GM19467 (cell line): ENCODE data around the gene MPRIP.

ENCODE experiments used
- ATAC-seq: cut with Tn5 transposase; IDR thresholded peaks from one replicate; pipeline ENCODE4 v1.9.1; 2021; ENCODE audit warnings: mild to moderate bottlenecking, moderate library complexity; ENCODE audit not compliant: unreplicated experiment

MPRIP gene

DNA sequence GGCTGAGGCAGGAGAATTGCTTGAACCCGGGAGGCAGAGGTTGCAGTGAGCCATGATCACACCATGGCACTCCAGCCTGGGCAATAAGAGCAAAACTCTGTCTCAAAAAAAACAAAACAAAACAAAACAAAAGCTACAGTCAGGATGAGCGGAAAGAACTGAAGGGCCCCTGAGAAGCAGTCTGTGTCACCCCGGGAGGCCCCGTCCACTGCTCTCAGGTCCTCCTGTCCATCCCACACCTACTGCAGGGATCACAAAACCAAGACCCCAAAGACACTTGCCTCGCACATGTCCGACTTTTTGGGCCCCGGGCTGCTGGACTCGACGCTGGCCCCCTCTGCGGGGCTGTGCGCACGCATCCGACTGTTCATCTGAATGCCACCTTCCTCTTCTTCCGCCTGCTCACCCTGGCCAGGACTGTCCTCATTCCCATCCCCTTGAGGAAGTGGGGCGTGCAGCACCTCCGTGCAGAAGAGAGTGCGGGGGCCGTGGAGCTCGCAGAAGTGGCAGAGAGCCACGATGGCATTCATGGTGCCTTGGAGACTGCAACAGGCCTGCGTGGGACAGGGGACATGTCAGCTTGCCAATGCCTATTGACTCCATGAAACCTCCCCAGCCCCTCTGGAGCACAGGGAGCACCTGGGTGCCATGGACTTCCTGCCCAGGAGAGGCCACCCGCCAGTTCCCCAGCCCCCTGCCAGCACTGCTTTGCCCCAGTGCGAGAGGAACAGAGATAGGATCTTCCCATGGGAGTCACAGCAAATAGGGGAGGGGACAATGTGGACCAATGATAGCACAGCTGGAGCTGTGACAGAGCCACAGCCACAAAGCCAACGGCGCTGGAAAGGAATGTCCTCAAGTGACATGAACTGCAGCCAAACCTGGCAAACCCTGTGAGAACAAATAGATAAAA lies 185.6 kb downstream of the MPRIP start:
- ATAC-seq = no peak

DNA sequence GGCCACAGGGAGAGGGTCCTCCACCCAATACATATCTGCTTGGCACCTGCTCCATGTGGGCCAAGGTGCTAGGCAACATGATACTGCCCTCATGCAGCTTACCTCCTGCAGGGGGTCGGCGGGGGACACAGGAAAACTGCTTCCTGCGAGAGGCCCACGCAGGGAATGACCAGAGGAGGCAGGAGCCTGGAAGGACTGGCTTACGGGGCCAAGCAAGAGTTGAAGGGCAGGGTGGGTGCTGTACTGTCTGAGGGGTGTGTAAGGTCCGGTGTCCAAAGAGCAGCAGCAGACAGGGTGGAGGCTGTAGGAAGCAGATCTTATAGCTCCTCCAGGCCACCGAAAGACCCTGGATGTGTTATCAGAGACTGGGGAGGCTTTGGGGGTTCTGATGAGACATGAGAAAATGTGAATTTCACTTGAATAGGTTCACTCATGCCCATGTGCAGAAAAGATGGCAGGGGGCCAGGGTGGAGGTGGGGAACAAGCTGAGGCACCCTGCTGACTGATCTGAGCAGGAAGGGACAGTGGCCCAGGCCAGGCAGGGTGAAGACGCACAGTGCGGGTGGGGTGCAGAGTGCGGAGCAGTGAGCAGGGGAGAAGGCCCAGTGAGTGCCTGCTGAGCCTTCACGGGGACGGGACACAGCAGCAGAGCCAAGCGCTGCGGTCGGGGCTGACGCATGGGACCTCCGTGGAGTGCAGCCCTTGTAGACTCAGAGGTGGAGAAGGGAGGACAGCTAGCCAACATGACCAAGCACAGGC lies 186.4 kb downstream of the MPRIP start:
- no peak for ATAC-seq

DNA sequence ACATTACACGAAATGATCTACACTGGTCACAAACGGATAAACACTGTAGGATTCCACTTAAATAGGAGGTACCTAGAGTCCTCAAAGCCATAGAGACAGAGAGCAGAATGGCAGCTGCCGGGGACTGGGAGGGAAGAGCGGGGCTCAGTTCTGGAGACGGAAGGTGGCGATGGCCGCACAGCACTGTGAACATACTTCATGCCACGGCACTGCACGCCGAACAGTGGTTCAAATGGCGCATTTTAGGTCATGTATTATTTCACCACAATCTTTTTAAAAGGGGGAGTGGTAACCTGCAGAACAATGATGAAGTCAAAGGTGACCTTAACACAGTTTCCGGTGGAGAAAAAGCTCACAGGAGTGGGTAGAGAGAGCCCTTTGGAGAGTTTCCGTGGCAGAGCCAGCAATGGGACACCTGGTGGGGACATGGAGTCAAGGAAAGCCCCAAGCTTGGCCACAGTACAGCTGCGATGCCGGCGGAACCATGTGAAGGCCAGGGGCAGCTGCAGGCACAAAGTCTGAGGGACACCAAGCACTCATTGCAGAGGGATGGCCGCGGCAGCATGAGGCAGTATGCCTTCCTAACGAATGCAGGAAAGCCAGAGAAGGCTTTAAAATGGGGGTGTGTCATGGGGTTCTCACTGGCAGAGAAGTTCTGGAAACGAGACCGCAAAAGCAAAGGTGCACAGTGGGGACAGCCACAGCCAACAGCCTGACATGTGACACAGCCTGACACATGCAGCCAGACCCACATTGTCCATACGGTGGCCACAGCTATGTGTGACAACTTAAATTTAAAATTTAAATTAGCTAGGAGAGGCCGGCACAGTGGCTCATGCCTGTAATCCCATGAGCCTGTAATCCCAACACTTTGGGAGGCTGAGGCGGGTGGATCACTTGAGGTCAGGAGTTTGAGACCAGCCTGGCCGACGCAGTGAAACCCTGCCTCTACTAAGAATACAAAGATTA lies 187.4 kb downstream of the MPRIP start:
- ATAC-seq = no peak

GRCh38 chr17:17231621-17232302 lies 189.5 kb downstream of the MPRIP start:
- ATAC-seq = no peak

DNA sequence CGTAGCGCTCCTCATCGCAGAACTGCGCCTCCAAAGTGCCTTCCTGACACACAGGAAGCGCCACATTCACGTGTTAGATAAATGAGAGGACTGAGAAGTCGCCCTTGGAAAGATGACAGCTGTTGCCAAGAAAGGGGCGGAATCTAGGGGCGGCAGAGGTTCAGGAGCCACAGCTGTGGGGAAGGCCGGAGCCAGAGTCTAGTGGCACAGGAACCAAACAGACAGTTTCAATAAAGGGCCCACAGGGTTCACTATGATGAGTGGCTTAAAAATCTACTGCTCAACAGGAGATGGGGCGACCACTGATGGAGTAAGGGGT lies 190.0 kb downstream of the MPRIP start:
- no peak for ATAC-seq

DNA sequence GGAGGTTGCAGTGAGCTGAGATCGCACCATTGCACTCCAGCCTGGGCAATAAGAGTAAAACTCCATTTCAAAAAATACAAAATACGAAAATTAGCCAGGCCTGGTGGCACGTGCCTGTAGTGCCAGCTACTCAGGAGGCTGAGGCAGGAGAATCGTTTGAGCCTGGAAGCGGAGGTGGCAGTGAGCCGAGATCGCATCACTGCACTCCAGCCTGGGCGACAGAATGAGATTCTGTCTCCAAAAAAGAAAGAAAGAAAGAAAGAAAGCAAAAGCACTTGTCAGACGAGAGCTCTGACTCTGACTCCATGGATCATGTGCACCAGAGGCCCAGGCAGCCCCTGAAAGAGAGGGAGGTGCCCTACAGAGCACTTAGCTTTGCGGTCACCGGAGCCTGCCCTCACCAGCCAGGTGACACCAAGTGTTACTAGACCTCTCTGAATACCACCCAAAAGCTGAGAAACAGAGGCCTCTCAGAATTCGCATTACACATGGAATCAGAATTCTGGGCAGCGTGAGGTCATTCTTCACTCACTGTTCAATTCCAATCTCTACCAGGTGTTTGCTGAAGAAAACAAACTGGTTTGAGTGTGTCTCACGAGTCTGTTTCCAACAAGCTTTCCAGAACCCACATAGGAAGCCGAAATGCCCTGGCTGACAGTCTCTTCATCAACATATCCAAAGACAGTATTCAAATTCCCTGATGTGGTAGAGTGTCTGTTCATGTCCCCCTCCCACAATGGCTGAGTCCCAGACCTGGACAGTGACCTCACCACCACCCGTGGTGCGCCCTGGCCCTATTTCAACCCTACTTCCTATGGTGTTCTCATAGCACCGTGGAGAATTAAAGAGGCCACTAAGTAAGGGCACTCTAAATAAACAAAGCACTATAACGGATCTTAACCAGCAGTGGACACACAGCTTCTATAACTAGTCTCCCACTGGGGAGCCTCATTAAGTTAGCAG lies 193.2 kb downstream of the MPRIP start:
- ATAC-seq = no peak

- no peak for ATAC-seq
Observed at GRCh38 chr17:17236295-17237025, 194.2 kb downstream of the MPRIP start.

- peak; percentile 69 for ATAC-seq
Observed at GRCh38 chr17:17237026-17237799, 195.0 kb downstream of the MPRIP start, which contains the start of gene FLCN. Gene FLCN (minus strand): TSS chr17:17237168. CDS start chr17:17228137, 9,031 bp downstream.

- ATAC-seq = no peak
Observed at GRCh38 chr17:17239832-17240231, 197.6 kb downstream of the MPRIP start.

- no peak for ATAC-seq
Observed at GRCh38 chr17:17241656-17242055, 199.4 kb downstream of the MPRIP start.

DNA sequence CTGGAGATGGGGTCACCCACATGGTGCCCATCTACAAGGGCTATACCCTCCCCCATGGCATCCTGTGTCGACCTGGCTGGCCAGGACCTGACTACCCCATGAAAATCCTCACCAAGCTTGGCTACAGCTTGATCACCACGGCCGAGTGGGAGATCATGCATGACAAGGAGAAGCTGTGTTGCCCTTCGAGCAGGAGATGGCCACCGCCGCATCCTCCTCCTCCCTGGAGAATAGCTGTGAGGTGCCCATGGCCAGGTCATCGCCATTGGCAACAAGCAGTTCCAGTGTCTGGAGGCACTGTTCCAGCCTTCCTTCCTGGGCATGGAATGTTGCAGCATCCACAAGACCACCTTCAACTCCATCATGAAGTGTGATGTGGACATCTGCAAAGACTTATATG lies 200.0 kb downstream of the MPRIP start:
- ATAC-seq = no peak
